Lower lobe of right lung (tissue), 2 donors: ENCODE measurements around the gene UHRF2. TPM values are rescaled to one million over a fixed set of nuclear protein-coding genes. Genes with fewer than 3 reads are reported as not detected.

Experiments used
- ATAC-seq, 2 donors: fragments of 200-7000 bp; cut with Tn5 transposase; one replicate each; pipeline ENCODE4 v1.9.1; 2020 to 2022; ENCODE audit warnings: mild to moderate bottlenecking in 2 of 2, moderate library complexity in 2 of 2
- DNase-seq: peaks from one replicate; pipeline ENCODE4 v3.0.0-alpha.2; 2020
- H3K27ac ChIP-seq: fragments of 200-600 bp; one replicate; pipeline ENCODE4 v1.8.0; 2022
- H3K27me3 ChIP-seq: fragments of 200-600 bp; one replicate; pipeline ENCODE4 v1.8.0; 2022; ENCODE audit warnings: low read depth
- H3K36me3 ChIP-seq: fragments of 200-600 bp; one replicate; pipeline ENCODE4 v1.8.0; 2022; ENCODE audit warnings: mild to moderate bottlenecking
- H3K4me1 ChIP-seq: fragments of 200-600 bp; one replicate; pipeline ENCODE4 v1.8.0; 2022
- H3K4me3 ChIP-seq: fragments of 200-600 bp; one replicate; pipeline ENCODE4 v1.8.0; 2022; ENCODE audit warnings: mild to moderate bottlenecking
- H3K9me3 ChIP-seq: fragments of 200-600 bp; one replicate; pipeline ENCODE4 v1.8.0; 2022
- intact Hi-C: fragments of 100-400 bp; cut with DNase I; formaldehyde crosslinking; loops from one replicate; pipeline ENCODE4 v1.11.0; 2022
- total RNA-seq: library from RNA; stranded (reverse); fragmentation: NEBNext Ultra II Directional; extraction: Animal tissue kit (Norgen Biotek cat#: 25700); gene quantifications from one replicate; pipeline ENCODE4 v1.2.1, GENCODE V29; 2021
- TF ChIP-seq, protein P1 (sequence below): fragments of 200-600 bp; IDR thresholded peaks from one replicate; pipeline ENCODE4 v1.8.0; 2022; ENCODE audit warnings: antibody characterized with exemption, mild to moderate bottlenecking
- donor health status: DM: no; HTN: yes; CAD: no; lungs with severe emphysema.

The UHRF2 gene
- total RNA-seq, 1 donor from 2014 or later: 43.8 TPM

DNA sequence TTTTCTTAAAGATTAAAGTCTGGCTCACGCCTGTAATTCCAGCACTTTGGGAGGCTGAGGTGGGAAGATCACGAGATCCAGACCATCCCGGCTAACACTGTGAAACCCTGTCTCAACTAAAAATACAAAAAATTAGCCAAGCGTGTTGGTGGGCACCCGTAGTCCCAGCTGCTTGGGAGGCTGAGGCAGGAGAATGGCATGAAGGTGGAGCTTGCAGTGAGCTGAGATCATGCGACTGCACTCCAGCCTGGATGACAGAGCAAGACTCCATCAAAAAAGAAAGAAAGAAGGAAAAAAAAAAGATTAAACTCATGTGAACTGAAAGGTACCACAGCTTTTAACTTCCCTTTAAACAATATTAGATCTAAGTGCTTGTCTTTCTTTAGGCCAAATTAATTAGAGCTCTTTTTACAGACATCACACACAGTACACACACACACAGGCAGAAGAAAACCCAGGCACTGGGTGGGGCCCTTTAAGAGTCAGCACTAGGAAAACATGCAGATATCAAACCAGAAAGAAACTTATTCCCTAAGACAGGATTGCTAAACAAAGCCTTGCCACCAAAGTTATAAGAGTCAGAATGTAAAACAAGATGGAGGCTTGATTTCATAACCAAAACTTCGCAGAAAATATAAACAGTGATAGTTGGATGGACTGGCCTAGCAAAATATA lies 29.3 kb upstream of the UHRF2 start:
- H3K27me3 ChIP-seq: no peaks in the 10 kb centered on the region
- DNase-seq (no peak), ATAC-seq (no peak)
- H3K36me3 ChIP-seq: no peaks in the 10 kb centered on the region
- TF ChIP-seq, protein P1, sequence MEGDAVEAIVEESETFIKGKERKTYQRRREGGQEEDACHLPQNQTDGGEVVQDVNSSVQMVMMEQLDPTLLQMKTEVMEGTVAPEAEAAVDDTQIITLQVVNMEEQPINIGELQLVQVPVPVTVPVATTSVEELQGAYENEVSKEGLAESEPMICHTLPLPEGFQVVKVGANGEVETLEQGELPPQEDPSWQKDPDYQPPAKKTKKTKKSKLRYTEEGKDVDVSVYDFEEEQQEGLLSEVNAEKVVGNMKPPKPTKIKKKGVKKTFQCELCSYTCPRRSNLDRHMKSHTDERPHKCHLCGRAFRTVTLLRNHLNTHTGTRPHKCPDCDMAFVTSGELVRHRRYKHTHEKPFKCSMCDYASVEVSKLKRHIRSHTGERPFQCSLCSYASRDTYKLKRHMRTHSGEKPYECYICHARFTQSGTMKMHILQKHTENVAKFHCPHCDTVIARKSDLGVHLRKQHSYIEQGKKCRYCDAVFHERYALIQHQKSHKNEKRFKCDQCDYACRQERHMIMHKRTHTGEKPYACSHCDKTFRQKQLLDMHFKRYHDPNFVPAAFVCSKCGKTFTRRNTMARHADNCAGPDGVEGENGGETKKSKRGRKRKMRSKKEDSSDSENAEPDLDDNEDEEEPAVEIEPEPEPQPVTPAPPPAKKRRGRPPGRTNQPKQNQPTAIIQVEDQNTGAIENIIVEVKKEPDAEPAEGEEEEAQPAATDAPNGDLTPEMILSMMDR: no peak
- intact Hi-C loops: no loop called here
- no peak overlapping the region for H3K4me3 ChIP-seq
- no peak overlapping the region for H3K27ac ChIP-seq
- H3K9me3 ChIP-seq: no peaks in the 10 kb centered on the region
- no peaks in the 10 kb centered on the region for H3K4me1 ChIP-seq

DNA sequence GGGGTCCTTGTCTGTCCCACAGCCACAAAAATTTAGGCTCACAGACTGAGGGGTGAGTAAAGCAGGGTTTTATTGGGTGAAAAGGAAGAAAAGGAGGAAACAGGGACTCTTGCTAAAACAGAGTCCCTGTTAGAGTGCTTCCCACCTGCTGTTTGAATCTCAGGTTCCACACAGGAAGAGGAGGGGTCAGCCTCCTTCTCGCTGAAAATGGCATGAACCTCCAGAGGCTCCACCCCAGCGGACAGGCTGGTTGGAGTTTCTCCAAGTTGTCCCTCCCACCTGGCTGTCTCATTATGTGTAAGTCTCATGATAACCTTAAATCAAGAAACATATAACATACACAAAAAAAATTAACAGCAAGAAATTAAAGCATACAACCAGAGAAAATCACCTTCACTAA lies 28.3 kb upstream of the UHRF2 start:
- TF ChIP-seq, protein P1: no peak
- no peaks in the 10 kb centered on the region for H3K9me3 ChIP-seq
- no peaks in the 10 kb centered on the region for H3K36me3 ChIP-seq
- DNase-seq (no peak), ATAC-seq (no peak)
- no peaks in the 10 kb centered on the region for H3K27me3 ChIP-seq
- intact Hi-C loops: no loop called here
- no peak overlapping the region for H3K27ac ChIP-seq
- H3K4me3 ChIP-seq: no peak overlapping the region
- no peaks in the 10 kb centered on the region for H3K4me1 ChIP-seq

DNA sequence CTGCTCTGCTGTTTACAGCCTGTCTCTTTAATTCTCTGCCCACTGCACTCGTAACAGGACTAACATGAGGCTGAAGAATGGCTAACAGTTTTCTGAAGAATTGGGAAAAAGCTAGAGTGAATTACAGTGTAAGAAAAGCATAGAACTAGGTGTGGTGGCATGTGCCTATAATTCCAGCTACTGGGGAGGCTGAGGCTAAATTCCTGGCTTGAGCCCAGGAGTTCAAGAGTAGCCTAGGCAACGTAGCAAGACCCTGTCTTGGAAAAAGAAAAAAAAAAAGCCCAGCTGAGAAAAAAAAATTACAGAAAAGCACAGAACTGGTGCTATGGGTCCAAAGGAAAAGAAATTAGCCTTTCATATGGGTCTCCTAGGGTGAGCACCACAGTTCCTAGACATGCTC lies 13.9 kb upstream of the UHRF2 start:
- DNase-seq: no peak

DNA sequence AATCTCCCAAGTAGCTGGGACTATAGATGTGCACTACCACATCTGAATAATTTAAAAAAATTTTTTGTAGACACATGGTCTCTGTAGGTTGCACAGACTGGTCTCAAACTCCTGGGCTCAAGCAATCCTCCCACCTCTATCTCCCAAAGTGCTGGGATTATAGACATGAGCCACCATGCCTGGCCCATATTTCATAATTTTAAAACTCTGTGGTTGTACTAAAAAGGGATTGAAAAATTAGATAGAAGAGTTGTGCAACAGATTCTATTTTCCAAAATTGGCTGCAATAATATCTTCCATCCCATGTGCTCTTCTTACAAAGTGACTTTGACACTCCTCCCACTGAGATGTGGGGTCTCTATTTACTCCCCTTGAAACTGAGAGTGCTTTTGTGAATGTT lies 7.6 kb upstream of the UHRF2 start:
- H3K36me3 ChIP-seq: no peaks in the 10 kb centered on the region
- TF ChIP-seq, protein P1: no peak
- H3K27me3 ChIP-seq: no peaks in the 10 kb centered on the region
- no peaks in the 10 kb centered on the region for H3K9me3 ChIP-seq
- no peak overlapping the region for H3K27ac ChIP-seq
- H3K4me1 ChIP-seq: no peaks in the 10 kb centered on the region
- H3K4me3 ChIP-seq: no peak overlapping the region
- intact Hi-C loops: no loop called here
- DNase-seq: no peak
- ATAC-seq: no peak

More for the DNA sequence above, 13.9 kb upstream of the UHRF2 start:
- Histone ChIP-seq H3K4me1 (no peaks in the 10 kb centered on the region), H3K27me3 (no peaks in the 10 kb centered on the region), H3K9me3 (no peaks in the 10 kb centered on the region), H3K4me3 (no peak overlapping the region), H3K36me3 (no peaks in the 10 kb centered on the region), H3K27ac (no peak overlapping the region)
- intact Hi-C loops: no loop called here
- TF ChIP-seq, protein P1: no peak
- no peak for ATAC-seq

DNA sequence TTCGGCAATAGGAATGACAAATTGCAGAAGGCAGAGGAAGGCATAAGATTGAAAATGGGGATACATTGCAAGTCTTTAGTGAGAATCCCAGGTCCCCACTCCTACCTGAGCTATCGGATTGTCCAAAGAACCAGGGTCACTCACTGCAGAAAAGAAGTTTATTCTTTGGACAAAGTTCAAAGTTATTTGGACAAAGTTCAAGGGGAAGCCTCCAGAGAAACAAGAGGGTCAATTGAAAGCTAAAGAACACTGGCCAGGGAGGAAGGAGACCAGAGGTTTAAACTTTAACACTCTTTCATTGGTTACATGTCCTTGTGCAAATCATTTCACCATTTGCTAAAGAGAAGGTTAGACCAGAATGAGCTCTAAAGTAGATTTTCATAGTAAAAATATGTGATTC lies 5.2 kb upstream of the UHRF2 start:
- no peak overlapping the region for H3K27ac ChIP-seq
- H3K4me1 ChIP-seq: no peaks in the 10 kb centered on the region
- H3K36me3 ChIP-seq: no peaks in the 10 kb centered on the region
- no peaks in the 10 kb centered on the region for H3K27me3 ChIP-seq
- TF ChIP-seq, protein P1: no peak
- intact Hi-C loops: no loop called here
- no peak for ATAC-seq
- H3K9me3 ChIP-seq: no peaks in the 10 kb centered on the region
- no peak overlapping the region for H3K4me3 ChIP-seq
- DNase-seq: no peak
